Measurements from ENCODE around the gene STX11.

STX11 gene

DNA sequence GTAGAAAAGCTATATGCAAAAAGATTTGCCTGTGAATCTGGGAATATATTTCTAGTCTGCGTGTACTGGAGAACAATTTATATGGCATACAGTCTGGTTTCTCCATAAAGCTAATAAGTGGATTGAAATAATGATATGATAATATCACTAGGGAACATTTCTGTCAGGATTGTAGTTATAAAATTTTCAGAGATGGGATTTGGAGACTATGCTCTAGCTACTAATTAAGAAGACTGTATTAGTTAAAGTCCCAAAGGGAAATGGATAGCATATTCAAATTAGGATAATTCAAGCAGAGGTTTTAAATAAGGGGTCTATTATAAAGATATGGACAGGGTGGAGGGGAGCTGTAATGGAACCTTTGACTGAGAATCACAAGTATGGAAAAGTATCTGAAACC lies 7.2 kb upstream of the STX11 start:
- DNase-seq, result no peak

DNA sequence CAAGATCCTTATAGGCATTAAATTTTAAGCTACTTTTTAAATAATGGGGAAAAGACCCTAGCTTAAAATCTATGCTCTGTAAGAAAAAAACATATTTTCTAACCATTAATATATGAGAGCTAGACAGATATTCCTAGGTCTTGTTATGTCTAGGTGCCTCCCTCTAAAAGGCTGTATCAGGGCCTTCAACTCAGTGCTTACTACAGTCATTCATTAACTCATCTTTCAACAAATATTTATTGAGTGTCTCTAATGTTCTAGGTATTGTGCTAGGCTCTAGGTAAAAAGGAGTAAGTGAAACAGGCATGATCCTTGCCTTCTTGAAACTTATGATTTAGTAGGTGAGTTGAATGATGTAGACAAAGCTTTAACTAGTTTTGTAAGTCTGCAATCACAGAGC lies 6.4 kb upstream of the STX11 start:
- DNase-seq, result no peak

DNA sequence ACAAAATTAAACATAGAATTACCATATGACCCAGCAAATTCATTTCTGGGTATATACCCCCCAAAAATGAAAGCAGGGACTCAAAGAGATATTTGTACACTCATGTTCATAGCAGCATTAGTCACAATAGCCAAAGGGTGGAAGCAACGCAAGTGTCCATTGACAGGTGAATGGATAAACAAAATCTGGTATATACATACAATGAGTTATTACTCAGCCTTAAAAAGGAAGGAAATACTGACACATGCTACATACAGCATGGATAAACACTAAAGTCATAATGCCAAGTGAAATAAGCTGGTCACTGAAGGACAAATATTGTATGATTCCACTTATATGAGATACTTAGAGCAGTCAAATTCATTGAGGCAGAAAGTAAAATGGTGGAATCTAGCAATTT lies 5.3 kb upstream of the STX11 start:
- DNase-seq, result no peak

DNA sequence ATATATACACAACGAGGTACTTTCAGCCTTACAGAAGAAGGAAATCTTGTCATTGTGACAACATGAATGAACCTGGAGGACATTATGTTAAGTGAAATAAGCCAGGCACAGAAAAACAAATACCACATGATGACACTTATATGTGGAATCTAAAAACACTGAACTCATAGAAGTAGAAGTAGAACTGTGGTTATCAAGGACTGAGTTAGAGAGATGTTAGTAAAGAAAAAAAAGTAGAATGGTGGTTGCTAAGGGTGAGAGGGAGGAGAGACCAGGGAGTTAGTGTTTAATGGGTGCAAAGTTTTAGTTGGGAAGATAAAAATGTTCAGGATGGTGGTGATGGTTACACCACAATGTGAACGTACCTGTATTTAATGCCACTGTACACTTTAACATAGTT lies 4.8 kb upstream of the STX11 start:
- no peak for DNase-seq

DNA sequence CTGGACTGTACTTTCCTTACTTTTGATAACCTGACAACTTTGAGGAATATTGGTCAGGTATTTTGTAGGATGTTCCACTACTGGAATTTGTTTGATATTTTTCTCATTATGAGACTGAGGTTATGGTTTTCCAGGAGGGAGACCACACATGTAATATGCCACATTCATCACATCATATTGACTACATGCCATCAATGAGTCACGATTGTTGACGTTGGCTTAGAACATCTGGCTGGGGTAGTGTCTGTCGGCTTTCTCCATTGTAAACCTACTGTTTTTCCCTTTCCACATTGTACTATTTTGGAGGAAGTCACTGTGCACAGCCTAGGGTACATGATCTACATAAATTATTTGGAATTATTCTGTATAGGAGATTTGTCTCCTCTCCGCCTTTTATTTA lies 1.4 kb upstream of the STX11 start:
- no peak for DNase-seq

DNA sequence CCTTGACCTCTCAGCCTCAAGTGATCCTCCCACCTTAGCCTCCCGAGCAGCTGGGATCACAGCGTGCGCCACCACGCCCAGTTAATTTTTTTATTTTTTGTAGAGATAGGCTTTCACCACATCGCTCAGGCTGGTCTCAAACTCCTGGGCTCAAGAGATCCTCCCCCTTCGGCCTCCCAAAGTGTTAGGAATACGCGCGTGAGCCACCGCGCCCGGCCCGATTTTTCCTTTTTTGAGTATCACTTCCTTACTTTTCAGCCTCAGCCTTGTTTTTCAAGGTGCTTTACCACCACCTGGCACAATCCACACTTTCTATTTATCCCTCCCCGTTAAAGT lies 791 bp upstream of the STX11 start:
- DNase-seq, result no peak

- no peak for DNase-seq
These were observed 667 bp downstream of the STX11 start for GRCh38 chr6:144150710-144151657.

DNA sequence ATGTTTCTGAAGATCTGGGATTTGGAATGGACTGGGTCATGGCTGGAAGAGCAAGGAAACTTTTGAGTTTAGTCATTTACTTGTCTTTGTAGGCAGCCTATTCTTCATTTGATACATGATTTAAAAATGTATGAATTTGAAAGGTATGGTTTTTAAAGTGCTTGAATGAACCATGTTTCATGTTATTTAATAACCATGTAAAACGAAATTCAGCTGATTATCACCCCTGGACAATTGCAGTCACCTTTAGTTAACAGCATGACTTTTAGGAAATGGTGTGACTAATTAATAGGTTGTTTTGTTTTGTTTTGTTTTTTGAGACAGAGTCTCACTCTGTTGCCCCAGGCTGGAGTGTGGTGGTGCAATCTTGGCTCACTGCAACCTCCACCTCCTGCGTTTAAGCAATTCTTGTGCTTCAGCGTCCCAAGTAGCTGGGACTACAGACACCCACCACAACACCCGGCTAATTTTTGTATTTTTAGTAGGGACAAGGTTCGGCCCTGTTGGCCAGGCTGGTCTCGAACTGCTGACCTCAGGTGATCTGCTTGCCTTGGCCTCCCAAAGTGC lies 2.1 kb downstream of the STX11 start:
- DNase-seq, result no peak

DNA sequence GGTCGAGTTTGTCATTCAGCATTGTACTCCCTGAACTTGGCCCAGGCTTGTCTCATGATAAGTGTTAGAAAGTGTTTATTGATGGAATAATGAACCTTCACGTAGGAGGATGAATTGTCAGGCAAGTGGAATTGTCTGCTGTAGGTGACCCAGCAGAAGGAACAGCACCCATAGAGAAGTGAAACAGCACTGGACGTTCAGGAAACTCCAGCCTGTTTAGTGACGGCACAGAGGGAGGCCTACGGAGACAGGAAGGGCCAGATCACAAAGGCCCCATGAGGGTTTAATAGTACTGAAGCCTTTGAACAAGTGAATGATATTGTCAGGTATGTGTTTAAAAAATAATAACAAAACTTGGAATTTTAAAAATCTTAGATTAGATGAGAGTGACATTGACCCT lies 2.9 kb downstream of the STX11 start:
- no peak for DNase-seq

DNA sequence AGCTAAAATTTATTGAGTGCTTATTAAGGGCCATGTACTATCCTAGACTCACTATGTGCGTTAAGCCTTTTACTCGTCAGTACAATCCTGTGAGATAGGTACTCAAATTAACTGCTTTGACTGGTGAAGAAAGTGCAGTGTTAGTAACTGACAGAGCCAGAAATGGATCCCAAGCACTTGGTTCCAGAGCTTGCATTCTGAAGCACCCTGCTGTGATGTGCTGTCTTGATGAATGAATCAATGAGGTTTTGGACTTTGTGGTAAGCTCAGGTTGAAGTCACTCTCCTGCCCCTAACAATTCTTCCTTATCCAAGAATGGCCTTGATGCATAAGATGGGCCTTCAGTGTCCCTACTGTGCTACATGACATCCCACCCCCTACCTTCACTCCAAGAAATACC lies 3.7 kb downstream of the STX11 start:
- no peak for DNase-seq

GRCh38 chr6:144155529-144155928 lies 5.2 kb downstream of the STX11 start:
- no peak for DNase-seq

DNA sequence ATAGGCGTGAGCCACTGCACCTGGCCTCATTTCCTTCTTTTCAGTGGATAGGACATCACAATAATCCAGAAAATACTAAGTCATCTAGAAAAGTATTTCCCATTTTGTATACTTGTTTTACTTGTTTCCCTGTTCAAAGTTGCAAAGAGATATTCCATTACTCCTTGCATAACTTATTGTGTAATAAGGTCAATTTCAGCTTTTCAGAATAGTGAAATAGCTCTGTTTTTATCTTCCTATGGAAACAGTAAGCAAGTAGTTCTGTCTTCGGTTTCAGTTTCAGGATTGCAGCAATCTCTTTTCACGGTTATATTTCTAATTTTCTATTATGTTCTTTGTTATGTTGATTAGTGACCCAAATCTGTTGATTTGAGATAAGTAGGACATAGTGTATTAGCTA lies 6.0 kb downstream of the STX11 start:
- no peak for DNase-seq

GRCh38 chr6:144156991-144157390 lies 6.7 kb downstream of the STX11 start:
- no peak for DNase-seq

DNA sequence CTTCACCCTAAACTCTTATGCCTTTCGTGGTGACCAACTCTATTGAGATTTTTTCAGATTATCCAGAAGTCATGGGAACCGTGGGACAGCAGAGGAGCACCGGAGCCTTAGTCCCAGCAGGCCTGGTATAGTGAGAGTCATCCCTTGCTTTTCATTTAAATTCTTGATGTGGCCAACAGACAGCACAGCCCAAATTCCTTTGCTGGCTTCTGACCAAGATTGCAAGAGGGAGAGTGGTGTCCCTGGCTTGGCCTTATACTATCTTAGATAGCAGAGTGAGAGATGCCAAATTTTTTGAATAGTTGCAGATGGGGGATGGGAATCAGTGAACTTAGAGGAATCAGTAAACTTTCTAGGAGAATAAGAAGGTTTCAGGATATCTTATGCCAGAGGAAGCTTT lies 7.8 kb downstream of the STX11 start:
- DNase-seq, result no peak

- DNase-seq, result no peak
These were observed 8.9 kb downstream of the STX11 start for GRCh38 chr6:144159223-144159622.

DNA sequence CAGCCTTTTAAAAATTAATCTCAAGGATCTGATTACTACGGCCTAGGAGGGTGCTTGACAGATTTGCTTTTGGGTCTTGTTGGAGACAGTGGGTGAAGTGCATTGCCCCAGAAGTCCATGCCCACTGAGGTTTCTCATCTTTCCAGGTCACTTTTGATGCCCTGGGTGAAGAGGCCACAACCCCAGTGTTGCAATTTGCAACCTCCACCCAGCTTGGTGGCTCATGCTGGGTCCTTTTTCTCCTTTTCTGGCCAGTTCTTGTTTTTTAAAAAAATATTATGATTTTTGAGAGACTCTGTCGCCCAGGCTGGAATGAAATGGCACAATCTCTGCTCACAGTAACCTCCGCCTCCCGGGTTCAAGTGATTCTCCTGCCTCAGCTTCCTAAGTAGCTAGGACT lies 9.4 kb downstream of the STX11 start:
- DNase-seq, result no peak

DNA sequence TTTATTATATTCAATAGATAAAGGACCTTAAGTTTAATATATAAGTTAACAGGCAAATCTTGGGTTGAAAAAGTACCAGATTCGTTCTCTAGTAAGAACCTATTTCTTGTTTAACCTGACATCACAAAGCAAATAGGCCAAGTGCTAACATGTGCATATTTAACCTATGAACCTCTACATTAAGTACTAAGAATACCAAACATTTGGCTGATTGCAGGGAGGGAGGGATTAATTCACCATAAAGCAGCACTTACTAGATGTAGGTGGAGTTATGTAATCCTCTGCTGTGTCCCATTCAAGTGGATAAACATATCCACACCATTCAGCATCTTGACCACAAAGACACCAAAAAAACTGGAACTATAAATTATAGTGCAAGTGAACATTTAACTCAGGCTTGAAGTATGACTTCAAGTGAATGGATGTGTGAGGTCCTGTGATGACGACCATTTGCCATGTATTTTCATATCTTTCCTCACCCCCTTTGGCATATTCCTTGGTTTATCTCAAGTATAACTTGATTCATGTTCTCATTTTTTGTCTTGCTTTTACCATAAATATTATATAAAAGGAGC lies 10.2 kb downstream of the STX11 start:
- no peak for DNase-seq

- DNase-seq, result no peak
These were observed 11.7 kb downstream of the STX11 start for GRCh38 chr6:144161975-144162374.

DNA sequence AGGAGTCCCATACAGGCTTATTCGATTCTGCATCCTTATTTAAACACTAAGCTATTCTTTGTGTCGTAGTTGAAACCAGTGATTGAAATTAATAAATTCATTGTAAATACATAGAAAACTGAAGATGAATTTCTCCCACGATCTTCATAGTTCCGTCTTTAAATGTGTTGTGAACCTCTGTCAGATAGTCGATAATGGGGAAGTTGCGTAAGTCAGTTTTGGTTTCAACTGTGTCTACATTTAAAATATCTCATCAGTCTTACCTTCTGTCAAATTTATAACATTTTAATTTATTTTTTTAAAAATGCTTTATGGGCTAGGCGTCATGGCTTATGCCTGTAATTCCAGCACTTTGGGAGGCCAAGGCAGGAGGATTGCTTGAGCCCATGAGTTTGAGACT lies 12.7 kb downstream of the STX11 start:
- DNase-seq, result no peak

DNA sequence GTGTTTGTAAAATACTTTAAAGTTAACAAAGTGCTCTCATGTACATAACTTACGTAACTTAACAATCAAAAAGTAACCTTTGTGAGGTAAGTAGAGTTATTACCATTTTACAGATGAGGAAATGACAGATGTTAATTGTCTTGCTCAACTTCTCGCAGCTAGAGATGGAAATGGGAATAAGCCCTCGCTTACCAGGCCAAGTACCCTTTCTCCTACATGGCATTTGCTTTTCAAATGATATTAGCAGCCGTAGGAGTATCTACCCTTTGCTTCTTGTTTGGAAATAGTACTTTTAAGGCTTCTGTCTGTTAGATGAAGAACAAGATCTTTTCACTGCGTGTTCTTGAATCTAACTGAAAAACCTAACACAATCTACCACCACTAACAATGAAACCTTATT lies 15.5 kb downstream of the STX11 start:
- DNase-seq, result no peak

DNA sequence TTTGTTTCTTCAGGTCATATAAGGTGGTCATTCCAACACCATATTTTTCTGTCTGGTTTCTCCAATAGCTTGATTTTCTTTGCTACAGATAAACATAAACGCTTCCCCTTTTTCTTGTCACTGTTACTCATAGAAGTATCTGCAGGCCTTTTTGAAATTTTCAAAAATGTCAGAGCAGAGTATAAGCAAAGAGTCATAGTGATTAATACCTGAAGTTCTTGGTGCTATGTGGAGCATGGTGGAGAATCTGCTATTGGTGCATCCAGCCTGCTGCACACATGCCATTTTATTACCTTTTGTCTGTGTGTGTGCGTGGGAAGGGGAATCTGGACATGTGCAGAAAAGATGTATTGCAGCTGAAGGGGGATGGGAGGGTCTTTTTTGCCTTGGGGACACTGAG lies 19.7 kb downstream of the STX11 start:
- no peak for DNase-seq

- no peak for DNase-seq
These were observed 21.1 kb downstream of the STX11 start for GRCh38 chr6:144171406-144171805.

GRCh38 chr6:144174006-144174405 lies 23.7 kb downstream of the STX11 start:
- DNase-seq, result no peak

DNA sequence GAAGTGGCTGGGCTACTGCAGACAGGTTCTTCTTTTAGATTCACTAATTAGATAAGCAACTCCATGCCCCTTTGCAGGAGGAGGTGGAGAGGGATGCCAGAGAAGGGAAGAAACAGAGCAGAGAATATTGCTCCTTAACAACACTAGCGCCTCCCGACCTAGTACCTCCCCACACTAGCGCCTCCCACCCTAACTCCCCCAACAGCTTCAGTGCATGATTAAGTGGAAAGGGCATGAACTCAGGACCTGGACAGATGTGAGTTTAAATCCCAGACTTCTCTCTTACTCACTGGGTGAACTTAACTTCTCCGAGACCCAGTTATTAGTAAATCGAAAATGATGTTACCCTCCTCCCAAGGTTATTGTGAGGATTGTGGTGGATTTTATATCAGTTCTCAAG lies 25.7 kb downstream of the STX11 start:
- DNase-seq, result no peak

DNA sequence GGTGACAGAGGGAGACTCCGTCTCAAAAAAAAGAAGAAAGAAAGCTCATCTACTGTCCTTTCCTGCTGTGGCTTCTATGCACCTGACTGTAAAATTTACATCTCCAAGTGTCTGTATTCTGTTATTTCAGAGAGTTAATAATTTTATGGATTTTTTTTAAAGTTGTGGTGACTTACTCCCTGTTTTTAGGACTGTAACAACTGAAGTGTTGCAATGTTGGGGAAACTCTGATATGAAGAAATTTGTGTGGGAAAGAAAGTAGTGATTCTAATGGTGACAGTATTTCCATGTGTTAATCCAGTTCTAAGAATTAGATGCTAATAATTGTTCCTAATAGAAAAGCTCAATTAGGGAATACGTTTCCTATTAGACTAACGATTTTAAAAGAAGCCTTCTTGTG lies 27.4 kb downstream of the STX11 start:
- DNase-seq, result no peak
